A673 (cell line): Measurements from ENCODE around the gene CHORDC1. TPM values are rescaled to one million over a fixed set of nuclear protein-coding genes. Genes with fewer than 3 reads are reported as not detected.

ENCODE experiments used
- BruUV-seq: library from RNA; stranded (reverse); fragments of 400-500 nt; replicated peaks from 2 replicates; lab custom pipeline; 2021; lab: Mats Ljungman, UMichigan
- CTCF ChIA-PET: fragments of 300-600 bp; sonication (Branson Sonifier 250); formaldehyde crosslinking; loops from one replicate; lab custom pipeline; 2022; ENCODE audit warnings: antibody characterized with exemption; lab: Charles Lee
- POLR2A ChIA-PET: fragments of 300-600 bp; sonication (Branson Sonifier 250); formaldehyde crosslinking; loops from one replicate; lab custom pipeline; 2022; ENCODE audit warnings: antibody characterized with exemption; ENCODE audit not compliant: low non-redundant PET; lab: Charles Lee
- DNase-seq: peaks from one replicate; pipeline ENCODE4 v3.0.0-alpha.2; 2015; ENCODE audit warnings: low spot score
- H3K27ac ChIP-seq: fragments of 200-600 bp; sonication (generic); 2 replicates; pipeline ENCODE4 v1.5.1; 2016; ENCODE audit warnings: mixed run types, low read depth, mild to moderate bottlenecking, mixed read lengths, antibody characterized with exemption, low read length; ENCODE audit not compliant: poor library complexity, severe bottlenecking
- H3K27me3 ChIP-seq: fragments of 200-600 bp; sonication (generic); replicated peaks from 2 replicates; pipeline ENCODE4 v1.6.1; 2017; ENCODE audit warnings: mixed run types, low read depth, mild to moderate bottlenecking, mixed read lengths, antibody characterized with exemption, low read length; ENCODE audit not compliant: insufficient read depth, poor library complexity
- H3K36me3 ChIP-seq: fragments of 200-600 bp; sonication (generic); 2 replicates; pipeline ENCODE4 v1.6.1; 2016; ENCODE audit warnings: mixed run types, mild to moderate bottlenecking, mixed read lengths, antibody characterized with exemption, low read length; ENCODE audit not compliant: insufficient read depth, poor library complexity, severe bottlenecking
- H3K4me1 ChIP-seq: fragments of 200-600 bp; sonication (generic); 2 replicates; pipeline ENCODE4 v1.6.1; 2017; ENCODE audit warnings: mixed run types, mild to moderate bottlenecking, mixed read lengths, antibody characterized with exemption, low read length; ENCODE audit not compliant: insufficient read depth, poor library complexity, severe bottlenecking
- H3K4me3 ChIP-seq: fragments of 200-600 bp; sonication (generic); 2 replicates; pipeline ENCODE4 v1.5.1; 2016; ENCODE audit warnings: low read depth, mixed run types, mild to moderate bottlenecking, mixed read lengths, low read length; ENCODE audit not compliant: poor library complexity, severe bottlenecking
- H3K9me3 ChIP-seq: fragments of 200-600 bp; sonication (generic); 2 replicates; pipeline ENCODE4 v1.6.1; 2016; ENCODE audit warnings: mixed run types, low read depth, mild to moderate bottlenecking, mixed read lengths, antibody characterized with exemption, low read length; ENCODE audit not compliant: poor library complexity, severe bottlenecking
- CTCF ChIP-seq: fragments of 300-800, 200-600 bp; sonication (generic); conservative IDR thresholded peaks from 2 replicates; pipeline ENCODE4 v1.5.1; 2017; ENCODE audit warnings: low read depth, mild to moderate bottlenecking, antibody characterized with exemption, low read length, moderate library complexity, mixed read lengths
- EZH2 ChIP-seq: fragments of 200-600 bp; sonication (generic); IDR thresholded peaks from 2 replicates; pipeline ENCODE4 v1.6.1; 2017; ENCODE audit warnings: borderline replicate concordance, low read depth, mild to moderate bottlenecking, mixed read lengths, antibody characterized with exemption, low read length; ENCODE audit not compliant: poor library complexity, severe bottlenecking
- intact Hi-C: fragments of 100-400 bp; cut with micrococcal nuclease; formaldehyde crosslinking; loops from one replicate; pipeline ENCODE4 v1.10.0; 2022; ENCODE audit not compliant: unreplicated experiment
- total RNA-seq: library from RNA; stranded (reverse); gene quantifications from 2 replicates; pipeline ENCODE4 v1.2.3, GENCODE V29; 2021

Gene CHORDC1
- total RNA-seq, 1 experiment from 2014 or later, result 244 TPM

- peaks cover 11% of the 10 kb centered on the region for H3K9me3 ChIP-seq
- ChIA-PET POLR2A (no interaction called here), CTCF (no interaction called here)
- peak overlapping the region; percentile 31 for H3K27ac ChIP-seq
- peak; percentile 74 for DNase-seq
- H3K4me1 ChIP-seq, result no peaks in the 10 kb centered on the region
- H3K4me3 ChIP-seq, result peak overlapping the region; percentile 25
- no peaks in the 10 kb centered on the region for H3K36me3 ChIP-seq
- no peaks in the 10 kb centered on the region for H3K27me3 ChIP-seq
- no TSS peak for BruUV-seq
- intact Hi-C loops, result no loop called here
- no peak for TF ChIP-seq CTCF
These were observed 28.1 kb upstream of the CHORDC1 start for GRCh38 chr11:90250970-90251369.

- intact Hi-C loops, result no loop called here
These were observed 23.6 kb upstream of the CHORDC1 start for GRCh38 chr11:90246468-90246867.

GRCh38 chr11:90243534-90243933 is 20.7 kb upstream of the CHORDC1 start:
- no peaks in the 10 kb centered on the region for H3K36me3 ChIP-seq
- DNase-seq, result no peak
- no peak overlapping the region for H3K4me3 ChIP-seq
- CTCF ChIA-PET, result no interaction called here
- no peaks in the 10 kb centered on the region for H3K9me3 ChIP-seq
- no peak overlapping the region for H3K27ac ChIP-seq
- POLR2A ChIA-PET, result no interaction called here
- TF ChIP-seq EZH2, result no peak
- TF ChIP-seq CTCF, result no peak
- H3K27me3 ChIP-seq, result no peaks in the 10 kb centered on the region
- no TSS peak for BruUV-seq
- intact Hi-C loops, result no loop called here
- H3K4me1 ChIP-seq, result no peaks in the 10 kb centered on the region

More at GRCh38 chr11:90246468-90246867, 23.6 kb upstream of the CHORDC1 start:
- Histone ChIP-seq H3K36me3 (no peaks in the 10 kb centered on the region), H3K4me1 (no peaks in the 10 kb centered on the region), H3K27me3 (no peaks in the 10 kb centered on the region), H3K27ac (no peak overlapping the region), H3K9me3 (no peaks in the 10 kb centered on the region), H3K4me3 (no peak overlapping the region)
- TF ChIP-seq CTCF (no peak), EZH2 (no peak)
- ChIA-PET CTCF (no interaction called here), POLR2A (no interaction called here)
- no peak for DNase-seq
- BruUV-seq, result no TSS peak
